Activated CD4-positive, CD25-positive, alpha-beta regulatory T cell (primary cell): Measurements from ENCODE around the gene BAZ2B.
"Not testable (repeated sequence)": the region's sequence is repeated elsewhere in the genome, so short reads cannot be mapped to it uniquely, and the experiment has no call there.

Source experiments
- DNase-seq, 4 experiments: peaks; one replicate each; lab custom pipeline; 2025; lab: John Stamatoyannopoulos, UW

The BAZ2B gene

DNA sequence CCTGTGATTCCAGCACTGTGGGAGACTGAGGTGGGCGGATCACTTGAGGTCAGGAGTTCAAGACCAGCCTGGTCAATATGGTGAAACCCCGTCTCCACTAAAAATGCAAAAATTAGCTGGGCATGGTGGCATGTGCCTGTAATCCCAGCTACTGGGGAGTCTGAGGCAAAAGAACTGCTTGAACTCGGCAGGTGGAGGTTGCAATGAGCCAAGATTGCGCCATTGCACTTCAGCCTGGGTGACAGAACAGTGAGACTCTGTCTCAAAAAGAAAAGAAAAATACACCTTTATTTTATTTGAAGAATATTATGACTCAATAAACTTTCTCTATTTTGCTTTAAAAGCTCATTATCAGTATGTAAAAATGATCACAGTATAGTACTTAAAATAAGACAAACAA lies 81.1 kb downstream of the BAZ2B start:
- DNase-seq = not testable (repeated sequence)

- DNase-seq = no peak
Measured at GRCh38 chr2:159531475-159531874, 84.9 kb downstream of the BAZ2B start.

- no peak for DNase-seq
Measured at GRCh38 chr2:159526433-159526832, 89.9 kb downstream of the BAZ2B start.

GRCh38 chr2:159525012-159525411 lies 91.3 kb downstream of the BAZ2B start:
- no peak for DNase-seq

DNA sequence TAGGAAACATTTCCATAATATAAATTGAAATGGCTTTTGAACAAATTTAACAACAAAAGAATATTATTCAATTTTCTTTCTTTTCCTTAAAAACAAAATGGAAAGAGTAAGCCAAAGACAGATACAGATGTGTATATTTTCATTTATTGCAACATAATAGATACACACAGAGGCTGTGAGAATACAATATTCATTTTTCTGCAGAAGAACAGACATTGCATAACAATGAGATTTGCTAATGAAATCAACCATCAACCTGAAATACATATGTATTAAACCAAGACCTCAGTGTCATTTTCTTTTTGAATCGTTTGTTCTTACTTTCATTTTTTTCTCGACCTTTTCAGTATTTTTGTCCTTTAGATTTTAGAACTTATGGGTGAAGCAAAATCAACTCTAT lies 95.1 kb downstream of the BAZ2B start:
- DNase-seq = no peak

DNA sequence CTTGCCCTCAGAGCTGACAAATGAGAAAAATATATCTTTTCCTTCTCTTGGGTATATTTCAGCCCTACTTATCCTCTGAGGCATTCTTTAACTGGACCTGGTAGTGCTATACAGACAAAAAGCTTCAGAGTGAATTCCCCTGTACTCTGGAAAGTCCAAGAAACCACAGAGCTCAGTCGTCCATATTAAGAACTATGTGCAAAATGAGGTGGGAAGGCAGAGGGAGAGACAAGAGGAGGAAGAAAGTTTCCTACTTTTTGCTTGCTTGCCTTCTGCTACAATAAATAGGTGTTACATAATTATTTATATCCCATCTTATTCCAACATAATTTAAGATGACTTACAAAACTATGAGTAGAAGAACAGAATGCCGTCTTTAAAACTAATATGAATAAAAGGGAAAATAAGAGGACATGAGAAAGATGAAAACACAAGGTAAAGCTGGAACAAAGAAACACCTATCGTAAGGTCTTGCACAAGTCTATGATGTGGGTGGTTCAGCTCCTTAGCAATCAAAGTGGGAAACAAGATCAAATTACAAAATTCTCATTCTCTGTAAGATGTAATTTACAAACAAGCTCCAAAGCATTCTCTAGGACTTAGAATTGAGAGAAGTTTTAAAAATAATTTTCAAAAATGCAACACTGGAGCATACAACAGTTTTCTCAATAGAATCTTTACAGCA lies 97.9 kb downstream of the BAZ2B start:
- no peak for DNase-seq

- no peak for DNase-seq
Measured at GRCh38 chr2:159516241-159516758, 100.0 kb downstream of the BAZ2B start.

- no peak for DNase-seq
Measured at GRCh38 chr2:159515441-159515840, 100.9 kb downstream of the BAZ2B start.

GRCh38 chr2:159513745-159514144 lies 102.6 kb downstream of the BAZ2B start:
- no peak for DNase-seq

DNA sequence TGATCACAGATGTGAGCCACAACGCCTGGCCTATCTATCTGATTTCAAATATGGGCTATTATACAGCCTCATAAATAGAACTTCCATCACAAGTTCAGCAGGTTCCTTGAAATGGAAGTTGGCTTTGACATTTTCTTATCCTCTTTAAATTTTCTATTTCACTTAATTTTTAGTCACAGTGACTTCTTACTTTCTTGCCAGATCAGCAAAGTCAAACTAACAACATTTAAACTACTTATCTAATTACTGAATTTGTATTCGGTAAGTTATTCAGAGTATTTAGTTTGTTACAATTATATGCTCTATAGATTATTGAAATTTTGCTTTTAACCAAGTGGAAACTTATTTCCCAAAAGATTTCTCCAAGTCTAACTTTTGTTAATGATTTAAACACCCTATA lies 108.2 kb downstream of the BAZ2B start:
- DNase-seq = no peak

GRCh38 chr2:159506764-159507440 lies 109.4 kb downstream of the BAZ2B start:
- no peak for DNase-seq

GRCh38 chr2:159506202-159506601 lies 110.1 kb downstream of the BAZ2B start:
- DNase-seq = no peak

- no peak for DNase-seq
Measured at GRCh38 chr2:159505196-159505595, 111.2 kb downstream of the BAZ2B start.

GRCh38 chr2:159501743-159502142 lies 114.6 kb downstream of the BAZ2B start:
- DNase-seq = no peak

GRCh38 chr2:159497847-159498246 lies 118.5 kb downstream of the BAZ2B start:
- DNase-seq = no peak

DNA sequence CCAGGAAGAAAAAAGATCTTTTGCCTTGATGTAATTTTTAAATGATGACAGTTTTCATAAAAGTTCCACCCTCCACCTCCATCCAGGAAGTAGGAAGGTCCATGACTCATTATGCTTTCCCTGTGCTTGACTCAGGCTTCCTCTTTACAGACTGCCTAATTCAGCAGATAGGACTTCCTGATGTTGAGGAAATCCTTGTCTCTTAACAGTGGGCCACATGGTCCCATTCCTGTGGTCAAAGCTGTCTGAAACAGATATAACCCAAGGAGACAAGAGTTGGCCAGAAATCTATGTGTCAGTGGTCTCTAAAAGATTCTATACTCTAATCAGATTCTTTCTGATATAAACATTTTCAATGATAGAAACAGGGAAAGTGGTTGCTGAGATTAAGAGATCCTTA lies 119.1 kb downstream of the BAZ2B start:
- no peak for DNase-seq

GRCh38 chr2:159489476-159489875 lies 126.9 kb downstream of the BAZ2B start:
- no peak for DNase-seq

GRCh38 chr2:159484532-159484931 lies 131.8 kb downstream of the BAZ2B start:
- DNase-seq = no peak

- no peak for DNase-seq
Measured at GRCh38 chr2:159476329-159476728, 140.0 kb downstream of the BAZ2B start.

GRCh38 chr2:159475793-159476192 lies 140.6 kb downstream of the BAZ2B start:
- no peak for DNase-seq

GRCh38 chr2:159471340-159471739 lies 145.0 kb downstream of the BAZ2B start:
- DNase-seq = no peak

DNA sequence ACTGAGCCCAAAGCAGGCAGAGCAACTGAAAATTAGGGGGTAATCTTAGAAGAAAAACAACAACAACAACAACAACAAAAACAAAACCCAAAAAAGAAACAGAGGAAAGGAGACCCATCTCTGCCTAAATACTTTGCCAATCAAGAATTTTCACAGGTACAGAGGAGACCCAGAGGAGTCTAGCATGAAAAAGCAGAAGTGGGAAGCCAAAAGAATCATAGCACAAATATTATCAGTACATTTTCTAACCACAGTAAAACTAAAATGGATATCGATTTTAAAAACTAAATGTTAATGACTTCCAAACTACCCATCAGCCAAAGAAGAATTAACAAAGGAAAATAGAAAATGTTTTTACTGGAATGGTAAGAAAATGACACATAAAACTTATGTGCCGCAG lies 148.1 kb downstream of the BAZ2B start:
- DNase-seq = no peak

- no peak for DNase-seq
Measured at GRCh38 chr2:159462961-159463360, 153.4 kb downstream of the BAZ2B start.
